ENCODE results near the gene PPP2R3A. TPM values are rescaled to one million over a fixed set of nuclear protein-coding genes. Genes with fewer than 3 reads are reported as not detected.
"Not testable (repeated sequence)": the region's sequence is repeated elsewhere in the genome, so short reads cannot be mapped to it uniquely, and the experiment has no call there.

The PPP2R3A gene
- total and polyA plus RNA-seq, 2 donors (not counting 1 experiment from before 2014, with no cell fraction given), result 17.5 to 18.3 TPM

DNA sequence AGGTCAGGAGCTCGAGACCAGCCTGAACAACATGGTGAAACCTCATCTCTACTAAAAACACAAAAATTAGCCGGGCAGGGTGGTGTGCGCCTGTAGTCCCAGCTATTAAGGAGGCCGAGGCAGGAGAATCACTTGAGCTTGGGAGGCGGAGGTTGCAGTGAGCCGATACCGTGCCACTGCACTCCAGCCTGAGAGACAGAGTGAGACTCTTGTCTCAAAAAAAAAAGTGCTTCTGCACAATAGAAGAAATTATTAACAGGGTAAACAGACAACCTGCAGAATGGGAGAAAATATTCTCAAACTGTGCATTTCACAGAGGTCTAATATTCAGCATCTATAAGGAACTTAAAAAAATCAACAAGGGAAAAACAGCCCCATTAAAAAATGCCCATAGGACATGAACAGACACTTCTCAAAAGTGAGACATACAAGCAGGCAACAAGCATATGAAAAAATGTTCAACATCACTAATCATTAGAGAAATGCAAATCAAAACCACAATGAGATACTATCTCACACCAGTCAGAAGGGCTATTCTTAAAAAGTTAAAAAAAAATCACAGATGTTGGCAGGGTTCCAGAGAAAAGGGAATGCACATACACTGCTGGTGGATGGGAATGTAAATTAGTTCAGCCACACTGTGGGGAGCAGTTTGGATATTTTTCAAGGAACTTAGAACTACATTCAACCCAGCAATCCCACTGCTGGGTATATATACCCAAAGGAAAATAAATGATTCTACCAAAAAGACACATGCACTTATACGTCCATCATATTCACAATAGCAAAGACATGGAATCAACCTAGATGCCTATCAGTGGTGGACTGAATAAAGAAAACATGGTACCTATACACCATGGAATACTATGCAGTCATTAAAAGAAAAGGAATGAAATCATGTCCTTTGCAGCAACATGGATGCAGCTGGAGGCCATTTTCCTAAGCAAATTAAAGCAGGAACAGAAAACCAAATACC, 155.1 kb downstream of the PPP2R3A start:
- Histone ChIP-seq H3K27me3 (ENCODE audit: control insufficient read depth, insufficient read depth, low read length) (no peaks in the 10 kb centered on the region), H3K4me2 (ENCODE audit: extremely low read depth, insufficient read depth, low read length) (no peak overlapping the region), H2AFZ (ENCODE audit: low read length) (no peak overlapping the region), H3K4me1 (ENCODE audit: control insufficient read depth, extremely low read depth, insufficient read depth, low read length) (no peaks in the 10 kb centered on the region), H3K9ac (ENCODE audit: insufficient read depth, low read length) (no peak overlapping the region), H4K20me1 (ENCODE audit: control insufficient read depth, extremely low read depth, insufficient read depth, low read length) (no peaks in the 10 kb centered on the region), H3K27ac (ENCODE audit: insufficient read depth, low read length) (no peak overlapping the region), H3K9me3 (ENCODE audit: control insufficient read depth, insufficient read depth, low read depth, low read length) (no peaks in the 10 kb centered on the region), H3K79me2 (ENCODE audit: control insufficient read depth, insufficient read depth, low read length) (no peaks in the 10 kb centered on the region), H3K4me3 (replicated peaks in 1 of 4; ENCODE audit: control extremely low read depth in 1 of 4, insufficient read depth in 1 of 4, low read depth in 3 of 4, low read length in 4 of 4) (no peak overlapping the region), H3K36me3 (ENCODE audit: control insufficient read depth, insufficient read depth, low read length) (no peaks in the 10 kb centered on the region)
- peak in 1 of 2 donors; percentile 81 for DNase-seq (ENCODE audit: low read depth in 2 of 2)
- TF ChIP-seq EZH2 (IDR thresholded peaks at IDR 0.05; ENCODE audit: low read length, missing control alignments), result no peak
- TF ChIP-seq, protein P1, sequence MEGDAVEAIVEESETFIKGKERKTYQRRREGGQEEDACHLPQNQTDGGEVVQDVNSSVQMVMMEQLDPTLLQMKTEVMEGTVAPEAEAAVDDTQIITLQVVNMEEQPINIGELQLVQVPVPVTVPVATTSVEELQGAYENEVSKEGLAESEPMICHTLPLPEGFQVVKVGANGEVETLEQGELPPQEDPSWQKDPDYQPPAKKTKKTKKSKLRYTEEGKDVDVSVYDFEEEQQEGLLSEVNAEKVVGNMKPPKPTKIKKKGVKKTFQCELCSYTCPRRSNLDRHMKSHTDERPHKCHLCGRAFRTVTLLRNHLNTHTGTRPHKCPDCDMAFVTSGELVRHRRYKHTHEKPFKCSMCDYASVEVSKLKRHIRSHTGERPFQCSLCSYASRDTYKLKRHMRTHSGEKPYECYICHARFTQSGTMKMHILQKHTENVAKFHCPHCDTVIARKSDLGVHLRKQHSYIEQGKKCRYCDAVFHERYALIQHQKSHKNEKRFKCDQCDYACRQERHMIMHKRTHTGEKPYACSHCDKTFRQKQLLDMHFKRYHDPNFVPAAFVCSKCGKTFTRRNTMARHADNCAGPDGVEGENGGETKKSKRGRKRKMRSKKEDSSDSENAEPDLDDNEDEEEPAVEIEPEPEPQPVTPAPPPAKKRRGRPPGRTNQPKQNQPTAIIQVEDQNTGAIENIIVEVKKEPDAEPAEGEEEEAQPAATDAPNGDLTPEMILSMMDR (conservative IDR thresholded peaks at IDR 0.05 in 1 of 2, IDR thresholded peaks at IDR 0.05 in 1 of 2; ENCODE audit: low read depth in 1 of 2, low read length in 2 of 2), result no peak

DNA sequence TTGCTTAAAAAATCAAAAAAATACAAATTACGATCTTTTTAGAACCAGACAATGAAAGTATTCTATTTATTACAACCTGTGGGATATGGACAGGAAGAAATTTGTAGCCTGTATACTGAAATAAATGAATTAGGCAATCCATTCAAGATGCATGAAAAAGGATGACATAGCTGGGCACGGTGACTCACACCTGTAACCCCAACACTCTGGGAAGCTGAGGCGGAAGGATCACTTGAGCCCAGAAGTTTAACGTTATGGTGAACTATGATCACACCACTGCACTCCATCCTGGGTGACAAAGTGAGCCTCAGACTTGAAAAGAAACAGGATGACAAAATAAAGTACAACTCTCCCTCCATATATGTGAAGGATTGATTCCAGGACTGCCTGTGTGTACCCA, 156.5 kb downstream of the PPP2R3A start:
- H3K4me2 ChIP-seq (ENCODE audit: extremely low read depth, insufficient read depth, low read length), result no peak overlapping the region
- no peaks in the 10 kb centered on the region for H3K4me1 ChIP-seq (ENCODE audit: control insufficient read depth, extremely low read depth, insufficient read depth, low read length)
- no peaks in the 10 kb centered on the region for H3K27me3 ChIP-seq (ENCODE audit: control insufficient read depth, insufficient read depth, low read length)
- H4K20me1 ChIP-seq (ENCODE audit: control insufficient read depth, extremely low read depth, insufficient read depth, low read length), result no peaks in the 10 kb centered on the region
- peak in 1 of 2 donors; percentile 51 for DNase-seq (ENCODE audit: low read depth in 2 of 2)
- H3K27ac ChIP-seq (ENCODE audit: insufficient read depth, low read length), result no peak overlapping the region
- no peaks in the 10 kb centered on the region for H3K9me3 ChIP-seq (ENCODE audit: control insufficient read depth, insufficient read depth, low read depth, low read length)
- no peak overlapping the region for H3K4me3 ChIP-seq (replicated peaks in 1 of 4; ENCODE audit: control extremely low read depth in 1 of 4, insufficient read depth in 1 of 4, low read depth in 3 of 4, low read length in 4 of 4)
- H3K79me2 ChIP-seq (ENCODE audit: control insufficient read depth, insufficient read depth, low read length), result no peaks in the 10 kb centered on the region
- no peak overlapping the region for H3K9ac ChIP-seq (ENCODE audit: insufficient read depth, low read length)
- H3K36me3 ChIP-seq (ENCODE audit: control insufficient read depth, insufficient read depth, low read length), result no peaks in the 10 kb centered on the region
- no peak overlapping the region for H2AFZ ChIP-seq (ENCODE audit: low read length)
- no peak for TF ChIP-seq EZH2 (IDR thresholded peaks at IDR 0.05; ENCODE audit: low read length, missing control alignments)
- TF ChIP-seq, protein P1 (conservative IDR thresholded peaks at IDR 0.05 in 1 of 2, IDR thresholded peaks at IDR 0.05 in 1 of 2; ENCODE audit: low read depth in 1 of 2, low read length in 2 of 2), result no peak

DNA sequence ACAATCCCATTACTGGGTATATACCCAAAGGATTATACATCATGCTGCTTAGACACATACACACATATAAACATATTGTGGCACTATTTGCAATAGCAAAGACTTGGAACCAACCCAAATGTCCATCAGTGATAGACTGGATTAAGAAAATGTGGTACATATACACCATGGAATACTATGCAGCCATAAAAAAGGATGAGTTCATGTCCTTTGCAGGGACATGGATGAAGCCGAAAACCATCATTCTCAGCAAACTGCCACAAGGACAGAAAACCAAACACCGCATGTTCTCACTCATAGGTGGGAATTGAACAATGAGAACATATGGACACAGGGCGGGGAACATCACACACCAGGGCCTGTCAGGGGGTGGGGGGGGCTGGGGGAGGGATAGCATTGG, 166.1 kb downstream of the PPP2R3A start:
- not testable (repeated sequence) for H3K9me3 ChIP-seq (ENCODE audit: control insufficient read depth, insufficient read depth, low read depth, low read length); H3K9ac ChIP-seq (ENCODE audit: insufficient read depth, low read length); H3K27ac ChIP-seq (ENCODE audit: insufficient read depth, low read length); H3K4me2 ChIP-seq (ENCODE audit: extremely low read depth, insufficient read depth, low read length); H3K27me3 ChIP-seq (ENCODE audit: control insufficient read depth, insufficient read depth, low read length); H3K4me1 ChIP-seq (ENCODE audit: control insufficient read depth, extremely low read depth, insufficient read depth, low read length); H3K4me3 ChIP-seq (replicated peaks in 1 of 4; ENCODE audit: control extremely low read depth in 1 of 4, insufficient read depth in 1 of 4, low read depth in 3 of 4, low read length in 4 of 4); H2AFZ ChIP-seq (ENCODE audit: low read length); H3K36me3 ChIP-seq (ENCODE audit: control insufficient read depth, insufficient read depth, low read length); H3K79me2 ChIP-seq (ENCODE audit: control insufficient read depth, insufficient read depth, low read length); DNase-seq (ENCODE audit: low read depth in 2 of 2); H4K20me1 ChIP-seq (ENCODE audit: control insufficient read depth, extremely low read depth, insufficient read depth, low read length)

Data from fibroblast of lung (primary cell).